Activated CD4-positive, alpha-beta T cell treated with anti-CD3 and anti-CD28 coated beads, Interleukin-2, amount 50 U/mL, for 24 hours (primary cell): ENCODE measurements around the gene FLNA.
A peak's percentile ranks its signal among the peaks of the same experiment; 100 is the strongest.
"Not testable (repeated sequence)": the region's sequence is repeated elsewhere in the genome, so short reads cannot be mapped to it uniquely, and the experiment has no call there.

Experiments used
- DNase-seq, 2 donors: peaks; one replicate each; pipeline ENCODE4 v3.0.0-alpha.2; 2020; ENCODE audit warnings: low read depth in 1 of 2, low spot score in 1 of 2

FLNA gene, protein sequence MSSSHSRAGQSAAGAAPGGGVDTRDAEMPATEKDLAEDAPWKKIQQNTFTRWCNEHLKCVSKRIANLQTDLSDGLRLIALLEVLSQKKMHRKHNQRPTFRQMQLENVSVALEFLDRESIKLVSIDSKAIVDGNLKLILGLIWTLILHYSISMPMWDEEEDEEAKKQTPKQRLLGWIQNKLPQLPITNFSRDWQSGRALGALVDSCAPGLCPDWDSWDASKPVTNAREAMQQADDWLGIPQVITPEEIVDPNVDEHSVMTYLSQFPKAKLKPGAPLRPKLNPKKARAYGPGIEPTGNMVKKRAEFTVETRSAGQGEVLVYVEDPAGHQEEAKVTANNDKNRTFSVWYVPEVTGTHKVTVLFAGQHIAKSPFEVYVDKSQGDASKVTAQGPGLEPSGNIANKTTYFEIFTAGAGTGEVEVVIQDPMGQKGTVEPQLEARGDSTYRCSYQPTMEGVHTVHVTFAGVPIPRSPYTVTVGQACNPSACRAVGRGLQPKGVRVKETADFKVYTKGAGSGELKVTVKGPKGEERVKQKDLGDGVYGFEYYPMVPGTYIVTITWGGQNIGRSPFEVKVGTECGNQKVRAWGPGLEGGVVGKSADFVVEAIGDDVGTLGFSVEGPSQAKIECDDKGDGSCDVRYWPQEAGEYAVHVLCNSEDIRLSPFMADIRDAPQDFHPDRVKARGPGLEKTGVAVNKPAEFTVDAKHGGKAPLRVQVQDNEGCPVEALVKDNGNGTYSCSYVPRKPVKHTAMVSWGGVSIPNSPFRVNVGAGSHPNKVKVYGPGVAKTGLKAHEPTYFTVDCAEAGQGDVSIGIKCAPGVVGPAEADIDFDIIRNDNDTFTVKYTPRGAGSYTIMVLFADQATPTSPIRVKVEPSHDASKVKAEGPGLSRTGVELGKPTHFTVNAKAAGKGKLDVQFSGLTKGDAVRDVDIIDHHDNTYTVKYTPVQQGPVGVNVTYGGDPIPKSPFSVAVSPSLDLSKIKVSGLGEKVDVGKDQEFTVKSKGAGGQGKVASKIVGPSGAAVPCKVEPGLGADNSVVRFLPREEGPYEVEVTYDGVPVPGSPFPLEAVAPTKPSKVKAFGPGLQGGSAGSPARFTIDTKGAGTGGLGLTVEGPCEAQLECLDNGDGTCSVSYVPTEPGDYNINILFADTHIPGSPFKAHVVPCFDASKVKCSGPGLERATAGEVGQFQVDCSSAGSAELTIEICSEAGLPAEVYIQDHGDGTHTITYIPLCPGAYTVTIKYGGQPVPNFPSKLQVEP (N-terminal part only)

GRCh38 chrX:154374313-154375155 lies at the start of gene FLNA:
FLNA (minus strand) TSS chrX:154374634; CDS start chrX:154371245, 3,389 bp downstream.
- DNase-seq = no peak

DNA sequence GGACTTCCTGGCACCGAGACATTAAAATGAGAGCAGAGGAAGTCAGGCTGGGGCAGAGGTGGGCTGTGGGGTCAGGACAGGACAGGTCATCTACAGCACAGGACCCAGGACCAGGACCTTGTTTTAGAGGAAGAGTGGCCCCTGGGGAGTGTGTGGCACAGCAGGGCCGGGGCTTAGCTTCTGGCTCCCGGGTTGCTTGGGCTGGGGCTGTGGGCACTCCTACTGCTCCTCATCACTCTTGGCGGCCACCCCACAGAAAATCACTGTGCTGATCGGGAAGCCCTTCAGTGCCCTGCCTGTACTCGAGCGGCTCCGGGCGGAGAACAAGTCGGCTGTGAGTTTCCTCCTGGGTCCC lies 45.9 kb upstream of the FLNA start:
- no peak for DNase-seq

DNA sequence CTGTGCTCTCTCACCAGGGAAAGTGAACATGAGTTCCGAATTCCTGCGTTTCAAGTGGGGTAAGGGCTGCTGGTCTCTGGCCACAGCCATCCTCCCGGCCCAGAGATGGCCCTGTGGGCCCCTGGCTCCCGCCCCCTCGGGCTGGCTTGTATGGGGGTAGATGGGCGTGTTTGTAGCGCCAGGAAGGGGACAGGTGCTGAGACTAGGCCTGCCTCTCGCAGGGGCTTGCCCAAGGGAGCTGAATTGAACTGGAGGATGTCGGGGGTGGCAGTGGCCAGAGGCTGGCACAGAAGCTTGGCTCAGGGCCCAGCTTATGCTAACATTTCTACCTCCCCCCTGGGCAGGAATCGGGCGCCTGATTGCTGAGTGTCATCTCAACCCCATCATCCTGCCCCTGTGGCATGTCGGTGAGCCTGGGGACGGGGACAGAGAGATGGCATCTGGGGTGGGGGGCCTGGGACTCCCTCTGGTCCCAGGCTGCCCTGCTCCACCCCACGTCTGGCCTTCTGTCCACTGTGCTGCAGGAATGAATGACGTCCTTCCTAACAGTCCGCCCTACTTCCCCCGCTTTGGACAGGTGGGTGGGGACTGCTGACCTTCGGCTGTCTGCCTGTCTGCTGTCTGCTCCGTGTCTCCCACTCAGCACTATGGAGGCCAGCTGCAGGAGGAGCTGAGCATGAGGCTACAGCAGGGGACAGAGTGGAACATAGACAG lies 45.4 kb upstream of the FLNA start:
- DNase-seq = no peak

DNA sequence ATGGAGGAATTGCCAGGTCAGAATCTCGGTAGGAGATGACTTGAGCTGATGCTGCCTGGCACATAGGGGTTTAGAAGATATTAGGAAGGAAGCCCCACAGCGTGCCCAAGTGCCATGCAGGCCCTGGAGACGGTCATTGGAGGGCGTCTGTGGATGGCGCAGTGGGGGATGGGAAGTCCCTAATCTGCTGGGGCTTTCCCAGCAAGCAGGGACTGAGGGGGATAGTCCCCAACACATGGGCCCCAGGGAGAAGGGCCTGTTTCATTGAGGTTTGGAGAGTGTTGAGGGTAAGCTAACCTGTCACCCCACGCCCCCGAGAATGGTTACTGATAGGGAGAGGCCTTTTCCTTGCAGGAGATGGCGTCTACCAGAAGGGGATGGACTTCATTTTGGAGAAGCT lies 44.8 kb upstream of the FLNA start:
- no peak for DNase-seq

GRCh38 chrX:154417157-154417556 lies 42.7 kb upstream of the FLNA start:
- DNase-seq = no peak

DNA sequence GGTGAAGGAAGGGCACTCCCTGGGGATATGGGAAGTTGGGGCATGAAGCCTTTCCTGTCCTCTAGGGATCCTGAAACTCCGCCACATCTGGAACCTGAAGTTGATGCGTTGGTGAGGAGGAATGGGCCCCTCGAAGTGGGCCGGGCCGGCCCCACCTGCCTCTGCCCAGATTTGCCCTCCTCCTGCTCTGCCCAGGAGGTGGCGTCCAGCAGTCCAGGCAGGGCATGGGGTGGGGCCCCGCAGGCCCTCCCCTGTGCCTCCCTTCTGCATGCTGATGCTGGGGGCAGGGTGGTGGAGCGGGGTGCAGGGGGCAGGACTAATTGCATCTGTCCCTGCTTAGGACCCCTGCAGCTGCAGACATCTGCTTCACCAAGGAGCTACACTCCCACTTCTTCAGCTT lies 38.7 kb upstream of the FLNA start:
- no peak for DNase-seq

DNA sequence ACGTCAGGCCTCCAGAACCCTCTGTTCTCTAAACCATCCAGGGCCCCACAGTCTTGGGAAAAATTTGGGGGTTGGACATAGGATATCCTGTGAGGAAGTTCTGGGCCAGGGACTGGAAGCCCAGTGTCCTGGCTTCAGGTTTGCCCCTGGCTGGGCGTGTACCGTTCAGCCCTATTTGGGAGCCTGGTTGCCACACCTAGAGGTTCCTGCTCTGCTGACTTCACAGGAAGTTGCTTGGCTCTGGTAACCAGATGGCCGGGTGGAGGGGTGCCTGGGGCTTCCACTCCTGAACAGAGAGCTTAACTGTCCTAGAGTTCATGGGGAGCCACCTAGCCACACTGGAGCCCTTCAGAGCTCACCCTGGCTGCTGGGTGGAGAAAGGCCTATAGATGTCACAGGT lies 38.0 kb upstream of the FLNA start:
- no peak for DNase-seq

DNA sequence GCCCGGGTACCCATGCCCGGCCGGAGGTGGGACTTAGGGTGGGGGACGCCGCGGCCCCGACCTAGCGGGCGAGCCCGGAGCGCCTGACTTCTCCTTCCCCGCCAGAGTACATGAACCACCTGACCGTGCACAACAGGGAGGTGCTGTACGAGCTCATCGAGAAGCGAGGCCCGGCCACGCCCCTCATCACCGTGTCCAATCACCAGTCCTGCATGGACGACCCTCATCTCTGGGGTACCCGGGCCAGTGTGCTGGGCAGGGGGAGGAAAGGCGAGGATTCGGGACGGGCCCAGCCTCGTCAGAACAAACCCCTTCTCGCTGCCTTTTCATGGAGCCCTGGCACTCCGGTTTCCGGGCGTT lies 37.5 kb upstream of the FLNA start:
- peak in 1 of 2 donors; percentile 51 for DNase-seq

- no peak for DNase-seq
Measured at GRCh38 chrX:154409222-154409871, 34.9 kb upstream of the FLNA start, which contains the start of gene DNASE1L1. DNASE1L1 (minus strand) TSS chrX:154409254; CDS start chrX:154405568, 3,686 bp downstream.

GRCh38 chrX:154408659-154409221 lies 34.3 kb upstream of the FLNA start:
- no peak for DNase-seq

GRCh38 chrX:154404625-154405192 lies 30.3 kb upstream of the FLNA start:
- no peak for DNase-seq

DNA sequence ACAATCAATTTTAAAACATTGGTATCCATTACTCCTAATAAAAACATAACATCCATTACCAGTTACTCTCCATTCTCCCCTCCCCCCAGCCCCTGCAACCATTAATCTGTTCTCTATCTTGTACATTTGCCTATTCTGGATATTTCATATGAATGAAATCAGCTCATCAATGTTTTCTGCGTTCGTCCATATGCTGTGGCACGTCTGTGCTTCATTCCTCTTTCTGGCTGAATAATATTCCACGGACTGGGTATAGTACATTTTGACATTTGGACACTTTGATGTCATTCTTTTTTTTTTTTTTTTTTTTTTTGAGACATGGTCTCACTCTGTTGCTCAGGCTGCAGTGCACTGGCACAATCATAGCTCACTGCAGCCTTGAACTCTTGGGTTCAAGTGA lies 29.4 kb upstream of the FLNA start:
- DNase-seq = no peak

DNA sequence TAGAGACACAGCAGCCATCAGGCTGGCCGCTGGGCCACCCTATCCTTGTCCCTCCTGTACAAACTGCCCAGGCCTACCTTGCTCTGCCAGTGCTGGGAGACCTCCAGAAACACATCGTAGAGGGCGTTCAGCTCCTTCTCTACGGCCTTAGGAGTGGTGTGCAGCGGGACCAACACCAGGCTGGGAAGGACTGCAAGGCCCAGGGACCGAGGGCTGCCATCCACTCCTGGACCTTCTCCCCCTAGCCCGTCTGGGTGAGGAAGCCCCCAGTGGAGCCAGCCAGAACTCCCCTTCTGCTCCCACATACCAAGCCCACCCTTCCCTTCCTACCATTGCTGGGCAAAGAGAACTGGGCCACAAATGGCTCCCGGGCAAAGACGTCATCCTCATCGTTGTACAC lies 28.8 kb upstream of the FLNA start:
- no peak for DNase-seq

- DNase-seq = no peak
Measured at GRCh38 chrX:154402622-154403127, 28.2 kb upstream of the FLNA start.

DNA sequence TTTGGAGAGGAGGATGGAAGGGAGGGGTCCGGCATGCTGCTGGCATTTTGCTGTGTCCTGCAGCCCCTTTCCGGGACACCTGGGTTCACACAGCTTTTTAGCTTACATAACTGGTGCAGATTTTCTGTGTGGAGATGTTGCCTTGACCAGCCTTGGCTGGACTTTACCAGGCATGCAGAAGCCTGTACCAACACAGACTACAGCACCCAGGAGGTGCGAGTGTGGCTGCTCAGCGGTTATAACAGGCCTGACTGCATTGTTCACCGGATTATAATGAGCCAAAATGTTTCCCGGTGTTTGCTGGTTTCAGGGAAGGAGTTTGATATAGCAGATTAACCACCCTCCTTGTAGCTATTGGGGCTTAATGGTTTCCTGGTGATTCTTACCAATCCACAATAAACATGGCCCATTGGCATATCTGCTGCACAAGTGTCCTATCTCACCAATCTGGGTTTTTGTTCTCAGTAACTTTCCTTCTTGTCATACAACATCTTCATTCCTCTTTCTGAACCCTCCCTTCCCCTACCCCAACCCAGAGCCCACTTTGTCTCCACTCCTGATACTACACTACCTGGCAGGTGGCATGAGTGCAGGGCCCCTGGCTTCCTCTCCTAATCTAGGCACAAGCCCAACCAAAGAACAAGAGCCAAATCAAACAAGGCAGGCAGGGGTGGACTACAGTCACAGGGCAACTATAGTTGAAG lies 27.6 kb upstream of the FLNA start:
- DNase-seq = no peak

- DNase-seq = peak in 1 of 2 donors; percentile 27
Measured at GRCh38 chrX:154401045-154401799, 26.8 kb upstream of the FLNA start.

DNA sequence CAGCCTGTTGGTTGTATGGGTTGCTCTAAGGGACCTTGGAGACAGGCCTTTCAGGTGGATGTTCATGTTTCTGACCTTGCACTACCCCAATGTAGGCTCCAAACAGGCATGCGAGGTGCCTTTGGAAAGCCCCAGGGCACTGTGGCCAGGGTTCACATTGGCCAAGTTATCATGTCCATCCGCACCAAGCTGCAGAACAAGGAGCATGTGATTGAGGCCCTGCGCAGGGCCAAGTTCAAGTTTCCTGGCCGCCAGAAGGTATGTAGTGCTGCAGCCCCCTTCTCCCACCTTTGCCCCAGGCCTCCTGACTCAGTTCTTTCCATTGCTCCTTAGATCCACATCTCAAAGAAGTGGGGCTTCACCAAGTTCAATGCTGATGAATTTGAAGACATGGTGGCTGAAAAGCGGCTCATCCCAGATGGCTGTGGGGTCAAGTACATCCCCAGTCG lies 26.0 kb upstream of the FLNA start:
- not testable (repeated sequence) for DNase-seq
